ENCODE data around the gene STKLD1. TPM values are rescaled to one million over a fixed set of nuclear protein-coding genes. Genes with fewer than 3 reads are reported as not detected.

The STKLD1 gene
- total RNA-seq, 3 donors from 2014 or later, result 0.59 to 3.9 (median 0.96) TPM

DNA sequence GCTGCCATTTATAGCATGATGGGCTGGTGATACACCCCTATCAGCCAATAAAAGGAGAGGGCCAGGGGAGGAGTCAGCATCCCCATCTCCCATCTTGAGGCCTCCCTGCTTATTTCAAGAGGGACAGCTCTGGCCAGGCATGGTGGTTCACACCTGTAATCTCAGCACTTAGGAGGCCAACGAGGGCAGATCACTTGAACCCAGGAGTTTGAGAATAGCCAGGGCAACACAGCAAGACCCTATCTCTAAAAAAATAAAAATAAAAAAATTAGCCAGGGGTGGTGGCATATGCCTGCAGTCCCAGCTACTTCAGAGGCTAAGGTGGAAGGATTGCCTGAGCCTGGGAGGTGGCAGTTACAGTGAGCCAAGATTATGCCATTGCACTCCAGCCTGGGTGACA is 31.9 kb downstream of the STKLD1 start:
- no peak for TF ChIP-seq POLR2AphosphoS5 (IDR thresholded peaks at IDR 0.05)
- TF ChIP-seq CTCF (IDR thresholded peaks at IDR 0.05), result no peak
- TF ChIP-seq POLR2A (IDR thresholded peaks at IDR 0.05), result no peak
- Histone ChIP-seq H3K27ac (no peak overlapping the region), H3K36me3 (peaks cover 11% of the 10 kb centered on the region), H3K4me1 (no peaks in the 10 kb centered on the region), H3K27me3 (no peaks in the 10 kb centered on the region), H3K4me3 (no peak overlapping the region), H3K9me3 (no peaks in the 10 kb centered on the region)
- DNase-seq (ENCODE audit: low spot score in 2 of 2), result no peak
- intact Hi-C loops (cut with DNase I; ENCODE audit: low total_unique reads), result loop anchor here (10.0 kb wide), 1 partner anchor 77 kb away; no protein-coding TSS in a partner anchor

GRCh38 chr9:133415170-133415569 is 39.0 kb downstream of the STKLD1 start:
- H3K4me1 ChIP-seq, result peaks cover 4 to 10% of the 10 kb centered on the region in 2 donors
- no peak for TF ChIP-seq CTCF (IDR thresholded peaks at IDR 0.05)
- no peak for TF ChIP-seq POLR2AphosphoS5 (IDR thresholded peaks at IDR 0.05)
- TF ChIP-seq POLR2A (IDR thresholded peaks at IDR 0.05), result no peak
- DNase-seq (ENCODE audit: low spot score in 2 of 2), result no peak
- H3K36me3 ChIP-seq, result peaks cover 6% of the 10 kb centered on the region
- intact Hi-C loops (cut with DNase I; ENCODE audit: low total_unique reads), result no loop called here
- no peak overlapping the region for H3K4me3 ChIP-seq
- H3K27me3 ChIP-seq, result no peaks in the 10 kb centered on the region
- H3K27ac ChIP-seq, result no peak overlapping the region
- no peaks in the 10 kb centered on the region for H3K9me3 ChIP-seq

DNA sequence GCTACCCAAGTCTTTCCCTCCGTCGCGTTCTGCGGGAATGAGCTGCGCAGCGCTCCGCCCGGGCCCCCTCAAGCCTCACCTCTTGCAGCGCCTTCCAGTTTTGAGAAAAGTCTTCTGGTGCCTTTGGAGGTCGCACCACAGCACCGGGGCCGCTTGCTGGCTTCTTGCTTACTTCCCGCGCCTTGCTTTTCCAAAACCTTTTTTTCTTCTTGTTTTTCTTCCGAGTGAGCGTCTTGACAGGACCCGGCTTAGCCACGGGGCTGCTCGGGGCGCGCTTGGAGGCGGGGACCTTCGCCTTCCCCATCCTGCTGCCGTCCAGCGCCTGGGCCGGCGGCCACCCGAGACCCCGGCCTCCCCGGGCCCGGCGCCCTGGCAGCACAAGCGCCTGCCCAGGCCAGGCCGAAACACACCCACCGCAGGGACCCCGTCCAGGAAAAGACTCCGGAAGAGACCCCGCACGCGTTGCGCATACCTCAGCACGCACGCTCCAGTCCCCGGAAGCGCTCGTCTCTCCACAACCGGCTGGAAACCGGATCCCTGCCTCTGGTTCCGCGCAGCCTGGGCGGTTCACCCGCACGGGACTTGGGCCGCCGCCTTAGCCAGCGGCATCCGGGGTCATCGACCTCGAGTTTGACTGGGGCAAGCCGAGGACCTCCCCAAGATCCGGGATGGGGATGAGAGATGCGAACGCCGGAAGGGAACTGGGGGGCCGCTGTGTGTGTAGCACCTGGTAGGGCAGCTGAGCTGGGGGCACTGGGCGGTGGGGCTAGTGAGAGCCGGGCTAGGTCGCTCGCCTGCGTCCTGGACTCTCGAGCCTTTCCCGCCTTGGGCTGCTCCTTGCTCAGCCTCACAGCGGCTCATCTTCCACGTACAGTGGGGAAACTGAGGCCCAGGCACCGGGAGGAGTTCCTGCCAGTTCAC is 41.6 kb downstream of the STKLD1 start, which contains the start of gene REXO4:
TSS of gene REXO4 (minus strand) at position 470 of the 921 bp plus-strand sequence. CDS start at position 304, 166 bp downstream.
- DNase-seq (ENCODE audit: low spot score in 2 of 2), result peak; percentile 60 to 63
- TF ChIP-seq CTCF (IDR thresholded peaks at IDR 0.05) (peak in 1 of 3 donors; percentile 8), POLR2AphosphoS5 (IDR thresholded peaks at IDR 0.05) (peak; percentile 55 to 65 (median 65)), POLR2A (IDR thresholded peaks at IDR 0.05) (no peak)
- intact Hi-C loops (cut with DNase I; ENCODE audit: low total_unique reads), result no loop called here

GRCh38 chr9:133419005-133419404 is 42.8 kb downstream of the STKLD1 start:
- intact Hi-C loops (cut with DNase I; ENCODE audit: low total_unique reads), result no loop called here
- peak overlapping the region in 1 of 3 donors; percentile 88 for H3K4me3 ChIP-seq
- H3K27me3 ChIP-seq, result no peaks in the 10 kb centered on the region
- H3K9me3 ChIP-seq, result no peaks in the 10 kb centered on the region
- DNase-seq (ENCODE audit: low spot score in 2 of 2), result no peak
- no peak overlapping the region for H3K27ac ChIP-seq
- TF ChIP-seq POLR2A (IDR thresholded peaks at IDR 0.05) (no peak), CTCF (IDR thresholded peaks at IDR 0.05) (no peak), POLR2AphosphoS5 (IDR thresholded peaks at IDR 0.05) (no peak)
- peaks cover 4 to 10% of the 10 kb centered on the region in 2 donors for H3K4me1 ChIP-seq
- H3K36me3 ChIP-seq, result no peaks in the 10 kb centered on the region

More for the DNA sequence above, 41.6 kb downstream of the STKLD1 start, which contains the start of gene REXO4:
- H3K27me3 ChIP-seq, result no peaks in the 10 kb centered on the region
- no peaks in the 10 kb centered on the region for H3K36me3 ChIP-seq
- peak within 1 kb of the TSS; percentile 65 to 88 (median 84) for H3K4me3 ChIP-seq
- peak within 1 kb of the TSS; percentile 69 to 86 for H3K27ac ChIP-seq
- H3K9me3 ChIP-seq, result no peaks in the 10 kb centered on the region
- H3K4me1 ChIP-seq, result peaks cover 4 to 10% of the 10 kb centered on the region in 2 donors

GRCh38 chr9:133420392-133420827 is 44.2 kb downstream of the STKLD1 start:
- H3K27me3 ChIP-seq, result no peaks in the 10 kb centered on the region
- H3K36me3 ChIP-seq, result no peaks in the 10 kb centered on the region
- no peak for TF ChIP-seq POLR2AphosphoS5 (IDR thresholded peaks at IDR 0.05)
- TF ChIP-seq POLR2A (IDR thresholded peaks at IDR 0.05), result no peak
- TF ChIP-seq CTCF (IDR thresholded peaks at IDR 0.05), result no peak
- no peak for DNase-seq (ENCODE audit: low spot score in 2 of 2)
- H3K27ac ChIP-seq, result no peak overlapping the region
- intact Hi-C loops (cut with DNase I; ENCODE audit: low total_unique reads), result loop anchor here (10.0 kb wide), 1 partner anchor 264 kb away; no protein-coding TSS in a partner anchor
- peaks cover 4 to 10% of the 10 kb centered on the region in 2 donors for H3K4me1 ChIP-seq
- H3K4me3 ChIP-seq, result no peak overlapping the region
- H3K9me3 ChIP-seq, result no peaks in the 10 kb centered on the region

Measured in breast epithelium (tissue), 4 donors.